Measurements from ENCODE around the gene ARHGDIG. TPM values are rescaled to one million over a fixed set of nuclear protein-coding genes. Genes with fewer than 3 reads are reported as not detected.

The ARHGDIG gene
- total and polyA plus RNA-seq, 2 experiments from 2014 or later, result 0.78 to 1.0 TPM

GRCh38 chr16:289395-289997 lies 9.1 kb downstream of the ARHGDIG start:
- no peaks in the 10 kb centered on the region; the same call in 1 of the 2 replicates for H3K36me3 ChIP-seq (ENCODE audit: insufficient read depth)
- no peaks in the 10 kb centered on the region; the same call in 2 of the 3 replicates for H3K9me3 Mint-ChIP-seq

More at GRCh38 chr16:289395-289997, 9.1 kb downstream of the ARHGDIG start:
- Mint-ChIP-seq H3K4me3 (no peak overlapping the region), H3K36me3 (ENCODE audit: low read depth) (peaks cover 14% of the 10 kb centered on the region), H3K27me3 (ENCODE audit: insufficient read depth, low read depth, poor library complexity) (no peaks in the 10 kb centered on the region), H3K4me1 (no peaks in the 10 kb centered on the region), H3K27ac (no peak overlapping the region)
- Histone ChIP-seq H3F3A (replicated peaks; ENCODE audit: low read depth) (no peaks in the 10 kb centered on the region), H3K27me3 (ENCODE audit: insufficient read depth) (no peaks in the 10 kb centered on the region), H3K4me3 (no peak overlapping the region), H2AFZ (no peak overlapping the region), H3K79me2 (replicated peaks; ENCODE audit: insufficient read depth) (no peaks in the 10 kb centered on the region), H3K4me2 (no peak overlapping the region), H3K4me1 (ENCODE audit: insufficient read depth) (no peaks in the 10 kb centered on the region), H3K9me2 (ENCODE audit: insufficient read depth) (no peaks in the 10 kb centered on the region), H3K27ac (ENCODE audit: low read depth) (no peak overlapping the region), H4K20me1 (replicated peaks; ENCODE audit: insufficient read depth) (no peaks in the 10 kb centered on the region)
- no peak for DNase-seq (ENCODE audit: low spot score)
- no peak for ATAC-seq
- TF ChIP-seq EZH2phosphoT487 (IDR thresholded peaks at IDR 0.05; ENCODE audit: unreplicated experiment) (no peak), EZH2 (IDR thresholded peaks at IDR 0.05; ENCODE audit: low read depth, unreplicated experiment) (no peak), CREB1 (CRISPR knock-in tag; IDR thresholded peaks at IDR 0.05; ENCODE audit: low read depth) (no peak), REST (IDR thresholded peaks at IDR 0.05; ENCODE audit: unreplicated experiment) (no peak), CTCF (conservative IDR thresholded peaks at IDR 0.05; ENCODE audit: low read depth in 2 of 2) (no peak), POLR2AphosphoS5 (IDR thresholded peaks at IDR 0.05; ENCODE audit: low read depth) (no peak), ZNF114 (CRISPR knock-in tag; IDR thresholded peaks at IDR 0.05) (no peak), NANOG (IDR thresholded peaks at IDR 0.05; ENCODE audit: borderline replicate concordance) (no peak), STAT1 (IDR thresholded peaks at IDR 0.05; ENCODE audit: unreplicated experiment) (no peak), ZNF462 (CRISPR knock-in tag; IDR thresholded peaks at IDR 0.05) (no peak), ZNF331 (CRISPR knock-in tag; IDR thresholded peaks at IDR 0.05; ENCODE audit: low read depth) (no peak), ETS1 (IDR thresholded peaks at IDR 0.05) (no peak)

All from GM23338 (cell line).